GM12874 (cell line): ENCODE results near the gene FUT7.

Experiments used
- TF ChIP-seq, protein P1 (sequence below): IDR thresholded peaks from 2 replicates; pipeline ENCODE4 v1.5.1; 2011; ENCODE audit warnings: low read depth, mild to moderate bottlenecking, control low read depth, low read length, moderate library complexity; ENCODE audit not compliant: insufficient read depth

FUT7 gene

DNA sequence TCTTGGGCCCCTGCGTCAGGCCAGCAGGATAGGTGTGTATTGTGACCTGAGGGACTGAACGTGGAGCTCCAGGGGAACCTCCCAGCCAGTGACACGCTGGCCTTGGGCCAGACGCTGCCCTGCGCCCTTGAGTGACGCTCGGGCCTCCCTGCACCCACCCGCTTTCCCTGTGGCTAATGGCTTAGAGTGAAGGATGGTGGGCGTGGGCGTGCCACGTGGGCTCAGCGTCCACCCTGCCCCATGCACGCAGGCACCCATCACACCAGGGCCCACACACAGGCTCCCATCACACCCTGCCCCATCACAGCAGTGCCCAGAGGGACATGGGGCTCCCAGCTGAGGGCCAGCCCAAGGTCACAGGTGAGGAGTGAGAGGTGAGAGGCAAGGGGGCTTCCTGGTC is 5.1 kb upstream of the FUT7 start:
- TF ChIP-seq, protein P1, sequence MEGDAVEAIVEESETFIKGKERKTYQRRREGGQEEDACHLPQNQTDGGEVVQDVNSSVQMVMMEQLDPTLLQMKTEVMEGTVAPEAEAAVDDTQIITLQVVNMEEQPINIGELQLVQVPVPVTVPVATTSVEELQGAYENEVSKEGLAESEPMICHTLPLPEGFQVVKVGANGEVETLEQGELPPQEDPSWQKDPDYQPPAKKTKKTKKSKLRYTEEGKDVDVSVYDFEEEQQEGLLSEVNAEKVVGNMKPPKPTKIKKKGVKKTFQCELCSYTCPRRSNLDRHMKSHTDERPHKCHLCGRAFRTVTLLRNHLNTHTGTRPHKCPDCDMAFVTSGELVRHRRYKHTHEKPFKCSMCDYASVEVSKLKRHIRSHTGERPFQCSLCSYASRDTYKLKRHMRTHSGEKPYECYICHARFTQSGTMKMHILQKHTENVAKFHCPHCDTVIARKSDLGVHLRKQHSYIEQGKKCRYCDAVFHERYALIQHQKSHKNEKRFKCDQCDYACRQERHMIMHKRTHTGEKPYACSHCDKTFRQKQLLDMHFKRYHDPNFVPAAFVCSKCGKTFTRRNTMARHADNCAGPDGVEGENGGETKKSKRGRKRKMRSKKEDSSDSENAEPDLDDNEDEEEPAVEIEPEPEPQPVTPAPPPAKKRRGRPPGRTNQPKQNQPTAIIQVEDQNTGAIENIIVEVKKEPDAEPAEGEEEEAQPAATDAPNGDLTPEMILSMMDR: no peak

DNA sequence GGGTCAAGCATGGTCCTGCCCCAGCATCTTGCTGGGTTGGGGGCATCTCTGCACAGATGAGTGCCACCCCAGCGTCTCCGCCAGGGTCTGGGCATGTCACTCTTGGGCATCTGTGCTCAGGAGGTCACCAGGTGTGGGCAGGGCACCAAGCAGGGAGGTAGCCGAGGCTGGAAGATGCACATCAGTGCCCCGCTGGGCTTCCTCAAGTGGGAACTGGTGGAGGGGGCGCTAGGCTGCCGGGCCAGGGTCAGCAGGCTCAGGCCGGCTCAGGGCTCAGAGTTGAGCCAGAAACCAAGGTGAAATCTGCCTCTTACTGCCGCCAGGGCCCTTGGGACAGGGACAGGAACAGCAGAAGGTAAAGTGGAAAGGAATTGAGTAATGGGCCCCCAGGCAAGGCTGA is 4.0 kb upstream of the FUT7 start:
- TF ChIP-seq, protein P1: no peak

DNA sequence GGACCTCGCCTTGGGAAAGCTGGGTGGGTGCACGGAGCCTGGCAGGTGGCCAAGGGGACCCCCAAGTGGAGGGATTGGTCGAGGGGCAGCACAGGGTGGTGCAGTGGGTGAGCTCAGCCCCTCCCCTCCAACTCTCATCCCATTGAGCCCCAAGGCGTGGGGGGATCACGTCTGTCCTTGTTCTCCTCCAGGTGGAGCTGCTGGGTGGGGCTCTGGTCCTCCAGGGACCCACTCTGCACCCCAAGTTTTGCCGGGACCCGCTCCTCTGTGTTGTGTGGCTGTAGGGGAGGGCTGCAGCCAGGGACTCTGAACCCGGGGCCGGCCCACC is 3.6 kb upstream of the FUT7 start:
- TF ChIP-seq, protein P1: no peak

DNA sequence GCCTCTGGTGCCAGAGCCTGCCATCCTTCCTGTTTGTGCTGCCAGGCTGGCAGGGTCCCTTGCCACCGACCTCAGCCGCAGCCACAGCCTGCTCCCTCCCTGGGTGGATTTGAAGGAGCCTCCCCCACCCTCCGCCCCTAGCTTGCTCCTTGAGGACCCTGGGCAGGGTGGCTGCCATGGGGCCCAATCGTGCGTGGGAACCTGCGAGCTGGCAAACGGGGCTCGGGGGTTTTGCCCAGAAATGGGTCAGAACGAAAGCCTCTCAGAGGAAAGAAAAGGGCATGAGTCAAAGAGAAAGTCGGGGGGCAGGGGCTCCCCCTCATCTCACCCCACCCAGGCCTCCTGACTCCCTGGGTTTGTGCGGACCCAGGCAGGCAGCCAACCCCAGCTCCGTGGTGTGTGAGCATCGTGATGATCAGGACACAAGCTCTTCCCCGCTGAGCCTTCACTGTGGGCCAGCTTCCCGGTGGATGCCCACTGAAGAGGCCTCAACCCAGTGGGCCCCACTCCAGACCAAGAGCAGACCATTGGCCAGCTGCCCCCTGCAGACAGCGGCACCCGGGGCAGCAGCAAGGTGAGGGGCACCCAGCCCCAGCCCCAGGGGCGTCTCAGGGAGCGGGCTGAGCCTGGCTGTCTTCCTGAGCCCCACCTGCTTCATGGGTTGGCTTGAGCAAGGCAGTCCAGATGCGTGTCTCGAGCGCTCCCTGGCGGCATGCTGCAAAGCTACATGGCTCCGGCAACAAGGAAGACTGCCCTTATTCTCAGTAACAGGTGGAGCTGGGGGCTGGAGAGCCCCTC is 3.0 kb upstream of the FUT7 start:
- TF ChIP-seq, protein P1: peak; percentile 96

DNA sequence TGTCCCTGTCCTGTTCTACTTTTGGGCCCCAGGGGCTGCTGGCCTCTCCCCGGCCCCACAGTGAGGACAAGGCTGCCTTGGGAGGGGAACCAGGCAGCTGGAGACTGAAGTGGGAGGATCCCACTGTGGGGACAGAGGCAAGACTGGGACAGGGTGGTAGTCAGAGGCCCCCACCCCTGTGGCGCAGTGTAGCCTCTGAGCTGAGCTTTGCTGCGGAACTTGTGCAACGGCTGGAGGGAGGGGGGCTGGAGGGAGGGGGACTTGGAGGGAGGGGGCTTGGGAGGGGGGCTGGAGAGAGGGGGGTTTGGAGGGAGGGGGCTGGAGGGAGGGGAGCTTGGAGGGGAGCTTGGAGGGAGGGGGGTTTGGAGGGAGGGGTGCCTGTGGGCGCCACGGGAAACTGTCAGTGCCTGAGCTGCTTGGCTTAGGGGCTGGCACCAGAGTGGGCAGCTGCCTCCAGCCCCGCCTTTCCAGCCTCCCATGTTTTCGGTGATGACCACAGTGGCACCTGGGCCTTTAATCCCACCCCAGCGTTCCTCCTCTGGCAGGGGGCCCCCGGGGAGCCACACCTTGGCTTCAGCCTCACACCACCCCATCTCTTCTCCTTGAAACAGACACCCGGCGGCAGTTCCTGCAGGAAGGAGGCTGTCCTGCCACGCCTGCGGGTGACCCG is 2.3 kb upstream of the FUT7 start:
- TF ChIP-seq, protein P1: no peak

DNA sequence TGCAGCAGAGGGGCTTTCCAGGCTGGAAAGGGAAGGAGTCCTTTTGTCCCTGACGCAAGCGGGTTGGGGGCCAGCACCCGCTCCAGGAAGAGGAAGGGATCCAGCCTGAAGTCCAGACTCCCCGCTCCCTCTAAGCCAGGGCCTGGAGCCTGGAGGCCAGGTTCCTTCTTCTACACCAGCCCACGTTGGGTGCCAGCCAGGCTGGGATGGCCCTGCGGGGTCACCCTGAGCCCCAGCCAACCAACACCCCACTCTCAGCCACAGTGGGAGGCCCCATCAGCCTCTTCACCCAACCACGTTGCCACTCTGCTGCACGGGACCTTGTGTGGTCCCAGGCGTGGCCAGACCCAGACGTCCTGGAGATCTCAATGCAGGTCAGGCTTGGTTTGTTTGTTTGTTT is 970 bp upstream of the FUT7 start:
- TF ChIP-seq, protein P1: no peak

DNA sequence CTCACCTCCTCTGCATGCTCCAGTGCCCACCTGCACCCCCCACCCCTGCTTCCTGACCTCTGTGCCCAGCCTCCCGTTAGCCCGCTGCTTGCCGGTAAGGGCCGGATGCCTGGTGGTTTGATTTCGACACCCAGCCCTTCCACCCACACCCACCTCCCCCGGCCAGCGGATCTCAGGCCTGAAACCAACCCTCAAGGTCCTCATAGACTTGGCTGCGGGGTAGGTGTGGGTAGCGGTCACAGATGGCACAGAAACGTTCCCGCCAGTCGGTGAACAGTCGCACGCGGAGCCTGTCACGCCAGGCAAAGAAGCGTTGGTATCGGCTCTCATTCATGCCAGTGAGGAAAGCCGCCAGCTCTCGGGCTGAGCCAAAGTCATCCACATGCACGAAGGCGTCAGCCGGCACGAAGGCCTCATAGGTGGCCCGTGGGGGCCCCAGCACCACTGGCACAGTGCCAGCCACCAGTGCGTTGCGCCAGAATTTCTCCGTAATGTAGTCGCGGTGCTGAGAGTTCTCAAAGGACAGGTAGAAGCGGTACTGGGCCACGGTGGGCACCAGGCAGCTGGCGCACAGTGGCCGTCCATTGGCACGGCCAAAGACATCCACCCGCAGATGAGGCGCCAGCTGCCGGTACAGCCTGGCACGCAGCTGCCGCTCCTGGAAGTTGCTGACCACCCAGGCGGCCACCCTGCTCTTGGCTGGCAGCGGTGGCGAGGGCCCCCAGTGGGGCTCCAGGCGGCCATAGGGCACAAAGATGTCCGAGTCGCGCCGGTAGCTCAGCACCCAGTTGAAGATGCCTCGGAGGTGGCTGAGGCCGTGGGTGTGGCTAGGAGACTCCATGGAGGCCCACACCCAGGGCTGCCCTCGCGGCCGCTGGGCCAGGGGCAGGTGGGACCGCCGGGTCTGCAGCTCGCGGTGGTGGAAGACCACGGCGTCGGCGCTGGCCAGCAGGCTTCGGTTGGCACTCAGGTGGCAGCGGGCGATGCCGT is 1.1 kb downstream of the FUT7 start:
- TF ChIP-seq, protein P1: no peak
